HG03108 (cell line): ENCODE measurements around the gene CPNE1.
"Not testable (repeated sequence)": the region's sequence is repeated elsewhere in the genome, so short reads cannot be mapped to it uniquely, and the experiment has no call there.

Experiments used
- ATAC-seq: cut with Tn5 transposase; IDR thresholded peaks from one replicate; pipeline ENCODE4 v1.9.1; 2021; ENCODE audit warnings: moderate library complexity; ENCODE audit not compliant: unreplicated experiment

The CPNE1 gene

GRCh38 chr20:35698298-35699126 is 33.8 kb upstream of the CPNE1 start:
- ATAC-seq, result no peak

GRCh38 chr20:35697696-35698297 is 33.1 kb upstream of the CPNE1 start:
- no peak for ATAC-seq

- no peak for ATAC-seq
These were observed 31.3 kb upstream of the CPNE1 start for GRCh38 chr20:35695978-35696377.

GRCh38 chr20:35695245-35695749 is 30.6 kb upstream of the CPNE1 start:
- ATAC-seq, result no peak

DNA sequence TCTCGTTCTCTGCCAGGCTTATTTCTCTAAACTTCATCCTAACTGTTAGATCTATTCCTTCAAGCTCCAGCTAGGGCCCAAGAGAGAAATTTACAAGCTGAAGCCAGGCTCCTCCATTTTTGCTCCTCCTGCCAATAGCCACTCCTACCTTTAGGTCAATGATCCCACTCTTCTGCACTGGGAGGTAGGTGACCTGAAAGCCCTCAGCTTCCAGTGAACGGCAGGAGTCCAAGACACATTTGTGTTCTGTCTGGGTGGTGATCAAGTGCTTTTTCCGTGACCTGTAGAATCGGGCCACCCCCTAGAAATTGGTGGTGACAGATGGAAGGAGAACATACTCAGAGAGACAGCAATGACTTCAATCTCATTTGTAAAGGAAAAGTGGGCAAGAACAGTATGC is 25.6 kb upstream of the CPNE1 start:
- no peak for ATAC-seq

GRCh38 chr20:35686872-35687271 is 22.2 kb upstream of the CPNE1 start:
- not testable (repeated sequence) for ATAC-seq

- ATAC-seq, result not testable (repeated sequence)
These were observed 20.7 kb upstream of the CPNE1 start for GRCh38 chr20:35685368-35685767.

GRCh38 chr20:35681960-35682359 is 17.3 kb upstream of the CPNE1 start:
- no peak for ATAC-seq

- no peak for ATAC-seq
These were observed 15.9 kb upstream of the CPNE1 start for GRCh38 chr20:35680452-35681183.

- ATAC-seq, result no peak
These were observed 10.2 kb upstream of the CPNE1 start for GRCh38 chr20:35674921-35675320.

DNA sequence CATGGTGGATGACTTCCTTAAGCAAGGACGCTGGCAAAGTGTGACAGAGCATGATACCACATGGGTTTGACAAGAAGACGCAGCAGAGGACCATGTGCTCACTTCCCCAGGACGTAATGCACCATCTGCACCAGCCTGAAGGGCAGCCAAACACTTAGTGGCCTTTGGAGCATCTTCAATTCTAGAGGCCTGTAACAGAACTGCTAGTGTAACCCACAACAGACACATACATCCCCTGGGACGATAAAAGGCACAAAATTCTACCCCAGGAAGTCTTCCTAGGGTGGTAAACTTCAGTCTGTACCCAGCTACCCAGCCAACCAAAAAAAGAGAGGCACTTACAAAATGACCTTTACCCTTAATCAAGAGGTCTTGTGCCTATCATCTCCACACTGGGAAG is 9.2 kb upstream of the CPNE1 start:
- no peak for ATAC-seq

GRCh38 chr20:35669681-35670080 is 5.0 kb upstream of the CPNE1 start:
- no peak for ATAC-seq

DNA sequence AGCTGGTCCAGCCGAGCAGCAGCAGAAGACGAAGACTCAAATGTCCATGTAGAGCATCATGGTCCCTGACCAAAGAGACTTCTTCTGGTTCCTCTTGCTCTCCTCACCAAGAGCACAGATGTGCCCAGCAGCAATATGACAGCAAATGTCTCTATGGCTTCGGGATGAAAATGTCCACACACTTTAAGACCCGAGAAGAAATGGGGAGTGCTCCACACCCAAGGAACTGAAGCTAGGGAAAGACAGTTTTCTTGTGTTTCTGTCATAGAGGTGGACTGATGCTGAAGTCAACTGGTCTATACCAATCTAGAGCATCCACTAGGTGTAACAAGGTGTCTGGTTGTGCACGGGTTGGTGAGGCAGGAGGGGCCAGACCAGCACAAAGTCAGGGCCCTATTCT is 4.5 kb upstream of the CPNE1 start:
- no peak for ATAC-seq

DNA sequence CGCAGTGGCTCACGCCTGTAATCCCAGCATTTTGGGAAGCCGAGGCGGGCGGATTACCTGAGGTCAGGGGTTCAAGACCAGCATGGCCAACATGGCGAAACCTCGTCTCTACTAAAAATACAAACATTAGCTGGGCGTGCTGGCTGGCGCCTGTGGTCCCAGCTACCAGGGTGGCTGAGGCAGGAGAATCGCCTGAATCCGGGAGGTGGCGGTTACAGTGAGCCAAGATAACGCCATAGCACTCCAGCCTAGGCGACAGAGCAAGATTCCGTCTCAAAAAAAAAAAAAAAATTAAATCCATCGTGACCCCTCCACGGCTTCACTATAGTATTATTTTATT is 1.2 kb upstream of the CPNE1 start:
- no peak for ATAC-seq

DNA sequence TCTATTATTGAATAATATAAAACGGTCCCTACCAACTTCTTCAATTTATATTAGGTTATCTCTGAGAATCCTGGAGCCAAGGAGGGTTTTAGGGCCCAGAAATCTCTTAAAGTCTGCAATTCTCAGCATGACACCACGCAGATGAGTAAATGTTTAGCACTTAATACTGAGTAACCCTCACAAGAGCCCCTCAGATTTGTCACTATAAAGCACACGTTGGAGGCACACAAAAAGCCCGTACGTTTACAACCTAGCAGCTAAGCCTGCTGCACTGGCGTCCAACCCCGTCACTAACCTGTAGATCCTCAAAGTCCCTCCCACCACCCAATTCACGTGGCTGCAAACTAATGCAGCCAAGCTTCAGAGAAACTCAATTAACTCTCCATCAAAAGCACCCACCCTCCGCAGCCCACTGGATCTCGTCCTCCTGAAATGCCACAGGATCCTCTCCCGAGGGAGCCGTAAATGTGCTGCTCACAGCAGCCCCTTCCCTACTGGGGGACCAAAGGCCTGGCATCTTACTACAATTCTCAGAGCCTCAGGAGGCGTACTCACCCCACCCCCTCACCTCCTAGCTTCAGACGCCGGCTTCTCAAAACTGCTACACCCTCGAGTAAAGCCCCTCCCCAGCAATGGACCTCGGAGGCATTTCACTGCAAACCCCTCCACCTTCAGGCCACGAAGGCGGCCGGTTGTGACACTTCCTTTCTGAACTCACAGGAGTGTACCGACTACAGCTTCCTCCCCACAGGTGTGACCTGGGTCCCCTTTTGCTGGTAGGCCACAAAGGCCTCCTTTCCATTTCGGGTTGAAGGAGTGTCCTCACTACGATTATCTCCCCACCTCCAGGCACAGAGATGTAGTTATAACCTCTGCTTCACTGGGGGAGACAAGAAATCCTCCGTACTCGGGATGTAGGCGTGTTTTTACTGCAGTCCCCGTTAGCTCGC is 909 bp downstream of the CPNE1 start:
- ATAC-seq, result peak; percentile 23

DNA sequence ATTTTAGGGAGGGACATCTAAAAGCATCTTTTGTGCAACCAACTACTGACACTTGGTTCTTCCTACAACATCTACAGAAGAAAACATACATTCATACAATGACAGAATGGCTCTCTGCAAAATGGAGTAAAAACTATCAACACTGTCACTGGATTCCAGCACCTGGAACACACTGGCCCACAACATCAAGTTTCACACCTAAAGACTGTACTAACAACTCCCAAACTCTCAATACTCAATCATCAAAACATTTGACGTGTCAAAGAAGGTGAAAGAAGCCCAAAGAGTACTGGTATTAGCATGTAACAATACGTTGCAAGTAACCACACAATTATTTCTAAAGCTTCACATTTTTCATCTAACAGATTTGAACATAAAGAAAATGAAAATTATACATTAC is 2.1 kb downstream of the CPNE1 start:
- ATAC-seq, result no peak

GRCh38 chr20:35661908-35662307 is 2.8 kb downstream of the CPNE1 start:
- ATAC-seq, result no peak

DNA sequence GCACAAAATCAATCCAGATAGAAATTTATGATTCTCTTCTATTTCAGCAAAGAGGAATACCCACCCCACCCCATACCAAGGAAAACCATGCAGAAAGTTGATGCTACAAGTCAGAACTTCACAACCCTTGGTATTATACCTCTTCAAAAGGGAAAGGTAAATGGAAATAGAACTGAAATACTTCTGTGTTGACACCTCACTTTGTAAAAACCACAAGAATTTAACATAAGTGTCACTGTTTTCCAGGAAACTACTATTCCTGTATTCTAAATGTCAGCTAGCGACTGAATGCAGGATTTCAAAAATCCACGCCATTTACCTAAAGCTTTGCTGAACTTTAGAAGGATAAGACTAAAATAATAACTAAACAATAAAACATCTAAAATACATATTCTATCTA is 3.6 kb downstream of the CPNE1 start:
- ATAC-seq, result no peak

DNA sequence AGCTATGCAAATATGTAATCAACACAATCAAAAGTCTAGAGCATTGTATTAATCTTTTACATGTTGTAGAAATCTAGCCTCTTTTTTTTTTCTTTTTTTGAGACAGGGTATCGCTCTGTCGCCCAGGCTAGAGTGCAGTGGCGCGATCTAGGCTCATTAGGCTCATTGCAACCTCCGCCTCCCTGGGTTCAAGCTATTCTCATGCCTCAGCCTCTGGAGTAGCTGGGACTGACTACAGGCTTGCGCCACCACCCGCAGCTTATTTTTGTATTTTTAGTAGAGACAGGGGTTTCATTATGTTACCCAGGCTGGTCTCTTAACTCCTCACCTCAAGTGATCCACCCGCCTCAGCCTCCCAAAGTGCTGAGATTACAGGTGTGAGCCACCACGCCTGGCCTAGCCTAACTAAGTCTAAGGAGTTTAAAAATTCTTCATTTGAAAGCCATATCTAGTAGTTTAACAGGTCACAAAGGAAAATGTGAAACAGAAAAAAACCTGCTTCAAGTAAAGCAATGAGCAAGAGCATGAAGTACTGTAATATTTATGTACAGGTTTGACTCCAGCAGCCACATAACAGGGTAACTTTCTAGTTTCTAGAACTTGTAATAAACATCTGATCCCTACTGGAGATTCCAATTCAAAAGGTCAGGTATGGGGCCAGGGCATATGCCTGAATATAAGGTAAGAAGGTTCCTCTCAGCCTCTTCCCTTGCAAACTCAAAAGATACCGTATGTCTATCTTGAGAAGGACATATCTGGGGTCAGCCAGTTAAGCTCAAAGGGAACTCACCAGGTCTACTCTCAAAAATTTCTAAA is 4.4 kb downstream of the CPNE1 start:
- ATAC-seq, result no peak

DNA sequence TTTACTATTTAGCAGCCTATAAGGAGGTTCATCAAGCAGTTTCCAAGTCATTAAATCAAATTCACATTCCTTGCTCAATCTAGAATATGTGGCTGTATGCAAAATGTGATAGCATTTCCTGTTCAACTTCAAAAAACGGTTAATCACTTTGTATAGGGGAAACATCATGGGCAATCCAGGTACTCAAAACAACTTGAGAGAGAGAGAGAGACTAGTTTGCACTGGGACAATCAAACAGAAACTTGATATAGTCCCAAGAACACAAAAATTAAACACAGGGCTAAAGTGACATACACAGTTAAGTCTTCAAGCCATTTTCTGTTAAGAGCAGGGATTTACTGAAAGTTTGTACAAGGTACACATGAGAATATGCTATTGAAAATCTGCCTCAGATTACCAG is 7.4 kb downstream of the CPNE1 start:
- no peak for ATAC-seq
